ENCODE measurements around the gene SPTBN1.

GRCh38 chr2:54557211-54557600 lies 101.1 kb downstream of the SPTBN1 start:
- no peak for TF ChIP-seq MAX (IDR thresholded peaks at IDR 0.05)
- no peak for TF ChIP-seq CREB1 (IDR thresholded peaks at IDR 0.05; ENCODE audit: low read depth)
- no peak for TF ChIP-seq TAF1 (IDR thresholded peaks at IDR 0.05; ENCODE audit: low read depth)
- TF ChIP-seq RAD21 (IDR thresholded peaks at IDR 0.05; ENCODE audit: low read depth): no peak
- TF ChIP-seq TEAD4 (IDR thresholded peaks at IDR 0.05): no peak
- TF ChIP-seq EP300 (IDR thresholded peaks at IDR 0.05; ENCODE audit: borderline replicate concordance): no peak
